Measurements from ENCODE around the gene THAP7. TPM values are rescaled to one million over a fixed set of nuclear protein-coding genes. Genes with fewer than 3 reads are reported as not detected.
A peak's percentile ranks its signal among the peaks of the same experiment; 100 is the strongest.

The THAP7 gene
- total and polyA plus RNA-seq, 8 donors: 9.0 to 54.9 (median 13.8) TPM

DNA sequence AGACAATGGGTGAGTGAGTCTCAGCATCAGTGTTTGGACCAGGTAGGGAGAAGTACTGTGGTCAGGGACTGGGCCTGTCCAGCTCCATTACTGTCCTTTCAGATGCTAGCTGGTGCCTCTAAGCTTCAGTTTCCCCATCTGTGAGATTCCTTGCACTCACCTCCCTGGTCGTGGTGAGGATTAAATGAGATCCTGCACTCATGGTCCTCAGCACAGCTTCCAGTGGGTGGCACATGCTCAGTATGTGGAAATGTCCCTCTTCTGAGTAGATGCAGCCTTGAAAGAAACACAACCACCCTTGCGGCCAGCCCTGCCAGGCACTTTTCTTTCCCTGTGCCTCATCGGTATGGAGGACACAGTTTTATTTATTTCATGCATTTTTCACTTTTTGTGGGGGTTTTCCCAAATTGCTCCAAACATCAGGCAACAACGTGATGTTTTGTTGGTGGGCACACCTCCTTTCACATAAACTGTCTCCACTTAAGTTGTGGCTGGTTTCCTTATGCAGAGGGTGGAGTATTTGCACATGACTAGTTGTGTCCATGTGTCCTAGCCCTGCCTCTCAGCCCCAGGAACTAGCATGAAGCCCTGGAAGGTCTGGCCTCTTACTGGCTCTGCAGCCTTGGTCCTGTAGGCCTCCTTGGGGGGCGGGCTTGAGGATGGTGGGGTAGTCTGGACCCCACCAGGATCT, 18.7 kb downstream of the THAP7 start:
- WGBS, 2 donors: 72 to 77% methylated on average over 5 of the region's 5 CpGs

DNA sequence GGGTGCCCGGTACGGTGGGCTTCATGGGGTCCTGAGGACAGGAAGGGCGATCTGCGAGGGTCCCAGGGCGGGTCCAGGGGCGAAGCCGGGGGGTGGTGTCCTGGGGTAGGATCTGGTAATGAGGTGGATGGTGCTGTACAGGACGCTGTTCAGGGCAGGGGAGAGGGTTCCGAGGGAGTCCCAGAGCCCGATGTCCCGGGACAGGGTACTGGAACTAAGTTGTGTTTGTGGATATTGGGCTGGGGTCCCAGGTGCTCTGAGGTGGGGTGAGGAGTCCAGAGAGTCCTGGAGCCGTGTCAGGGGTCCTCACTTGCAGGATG, 19.4 kb downstream of the THAP7 start:
- peak overlapping the region; percentile 72 to 96 (median 88) for H3K4me3 ChIP-seq
- no peaks in the 10 kb centered on the region for H3K9me3 ChIP-seq
- 1 to 2% methylated on average over 12 of the region's 12 CpGs for WGBS, 2 donors
- no peak for DNase-seq
- H3K36me3 ChIP-seq: peaks cover 0 to 8% (median 0%) of the 10 kb centered on the region in 3 donors
- no peak for FAIRE-seq
- TF ChIP-seq, protein P1, sequence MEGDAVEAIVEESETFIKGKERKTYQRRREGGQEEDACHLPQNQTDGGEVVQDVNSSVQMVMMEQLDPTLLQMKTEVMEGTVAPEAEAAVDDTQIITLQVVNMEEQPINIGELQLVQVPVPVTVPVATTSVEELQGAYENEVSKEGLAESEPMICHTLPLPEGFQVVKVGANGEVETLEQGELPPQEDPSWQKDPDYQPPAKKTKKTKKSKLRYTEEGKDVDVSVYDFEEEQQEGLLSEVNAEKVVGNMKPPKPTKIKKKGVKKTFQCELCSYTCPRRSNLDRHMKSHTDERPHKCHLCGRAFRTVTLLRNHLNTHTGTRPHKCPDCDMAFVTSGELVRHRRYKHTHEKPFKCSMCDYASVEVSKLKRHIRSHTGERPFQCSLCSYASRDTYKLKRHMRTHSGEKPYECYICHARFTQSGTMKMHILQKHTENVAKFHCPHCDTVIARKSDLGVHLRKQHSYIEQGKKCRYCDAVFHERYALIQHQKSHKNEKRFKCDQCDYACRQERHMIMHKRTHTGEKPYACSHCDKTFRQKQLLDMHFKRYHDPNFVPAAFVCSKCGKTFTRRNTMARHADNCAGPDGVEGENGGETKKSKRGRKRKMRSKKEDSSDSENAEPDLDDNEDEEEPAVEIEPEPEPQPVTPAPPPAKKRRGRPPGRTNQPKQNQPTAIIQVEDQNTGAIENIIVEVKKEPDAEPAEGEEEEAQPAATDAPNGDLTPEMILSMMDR (IDR thresholded peaks at IDR 0.05): no peak
- intact Hi-C loops (cut with DNase I): no loop called here
- ATAC-seq: peak; percentile 1 to 14 (median 11)
- no peaks in the 10 kb centered on the region for H3K27me3 ChIP-seq
- peaks cover 3 to 21% (median 4%) of the 10 kb centered on the region in 3 donors for H3K4me1 ChIP-seq
- peak overlapping the region in 2 of 4 donors; percentile 85 to 89 for H3K27ac ChIP-seq

More for the DNA sequence above, 18.7 kb downstream of the THAP7 start:
- no peak for ATAC-seq
- DNase-seq: no peak
- no peak for FAIRE-seq
- Histone ChIP-seq H3K27me3 (no peaks in the 10 kb centered on the region), H3K36me3 (peaks cover 0 to 9% (median 0%) of the 10 kb centered on the region in 3 donors), H3K27ac (no peak overlapping the region), H3K9me3 (no peaks in the 10 kb centered on the region), H3K4me1 (peaks cover 3 to 21% (median 4%) of the 10 kb centered on the region in 3 donors), H3K4me3 (peak overlapping the region in 2 of 4 donors; percentile 84 to 96)
- intact Hi-C loops (cut with DNase I): no loop called here
- TF ChIP-seq, protein P1 (IDR thresholded peaks at IDR 0.05): no peak

DNA sequence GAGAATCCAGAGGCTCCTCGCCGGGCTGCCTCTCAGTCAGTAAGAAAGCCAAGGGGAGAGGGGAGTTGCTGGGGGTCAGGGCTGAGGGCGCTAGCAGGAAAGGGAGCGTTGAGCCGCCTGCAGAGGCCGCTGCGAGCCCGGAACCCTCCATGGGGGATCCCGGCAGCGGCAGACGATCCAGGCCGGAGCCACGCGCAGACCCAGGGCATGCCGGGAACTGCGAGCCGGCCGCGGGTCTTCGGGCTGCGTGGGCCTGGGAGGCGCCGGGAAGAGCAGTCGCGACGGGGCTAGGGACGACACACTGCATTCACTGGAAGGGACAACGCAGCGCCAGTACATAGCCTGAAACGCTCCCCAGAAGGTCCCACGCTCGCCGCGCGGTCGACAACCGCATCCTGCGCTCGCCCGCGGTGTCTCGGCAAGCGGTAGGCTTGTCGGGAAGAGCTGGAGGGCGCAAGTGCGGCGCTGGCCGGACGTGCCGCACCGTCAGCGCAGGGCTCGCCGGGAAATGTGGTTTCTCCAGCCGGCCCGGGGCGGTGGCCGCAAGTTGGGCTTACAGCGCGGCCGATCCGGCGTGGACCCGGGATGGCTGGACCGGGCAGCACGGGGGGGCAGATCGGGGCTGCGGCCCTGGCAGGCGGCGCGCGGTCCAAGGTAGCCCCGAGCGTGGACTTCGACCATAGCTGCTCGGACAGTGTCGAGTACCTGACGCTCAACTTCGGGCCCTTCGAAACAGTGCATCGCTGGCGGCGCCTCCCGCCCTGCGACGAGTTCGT, 19.9 kb downstream of the THAP7 start, which contains the start of gene LZTR1:
TSS of gene LZTR1 (plus strand) at position 511 of the 776 bp plus-strand sequence. CDS start at position 586, 75 bp downstream.
- no peaks in the 10 kb centered on the region for H3K9me3 ChIP-seq
- TF ChIP-seq, protein P1 (IDR thresholded peaks at IDR 0.05): peak in 1 of 4 donors; percentile 14
- peak; percentile 73 to 93 (median 82) for DNase-seq
- peak within 1 kb of the TSS; percentile 77 to 89 (median 84) for H3K27ac ChIP-seq
- no peak for FAIRE-seq
- peak; percentile 92 to 96 (median 95) for ATAC-seq
- H3K4me3 ChIP-seq: peak within 1 kb of the TSS; percentile 72 to 96 (median 88)
- peaks cover 0 to 3% (median 0%) of the 10 kb centered on the region in 3 donors for H3K36me3 ChIP-seq
- intact Hi-C loops (cut with DNase I): no loop called here
- WGBS, 2 donors: 0 to 1% methylated on average over 82 to 87 of the region's 87 CpGs
- H3K4me1 ChIP-seq: peaks cover 3 to 21% (median 4%) of the 10 kb centered on the region in 3 donors
- H3K27me3 ChIP-seq: no peaks in the 10 kb centered on the region

DNA sequence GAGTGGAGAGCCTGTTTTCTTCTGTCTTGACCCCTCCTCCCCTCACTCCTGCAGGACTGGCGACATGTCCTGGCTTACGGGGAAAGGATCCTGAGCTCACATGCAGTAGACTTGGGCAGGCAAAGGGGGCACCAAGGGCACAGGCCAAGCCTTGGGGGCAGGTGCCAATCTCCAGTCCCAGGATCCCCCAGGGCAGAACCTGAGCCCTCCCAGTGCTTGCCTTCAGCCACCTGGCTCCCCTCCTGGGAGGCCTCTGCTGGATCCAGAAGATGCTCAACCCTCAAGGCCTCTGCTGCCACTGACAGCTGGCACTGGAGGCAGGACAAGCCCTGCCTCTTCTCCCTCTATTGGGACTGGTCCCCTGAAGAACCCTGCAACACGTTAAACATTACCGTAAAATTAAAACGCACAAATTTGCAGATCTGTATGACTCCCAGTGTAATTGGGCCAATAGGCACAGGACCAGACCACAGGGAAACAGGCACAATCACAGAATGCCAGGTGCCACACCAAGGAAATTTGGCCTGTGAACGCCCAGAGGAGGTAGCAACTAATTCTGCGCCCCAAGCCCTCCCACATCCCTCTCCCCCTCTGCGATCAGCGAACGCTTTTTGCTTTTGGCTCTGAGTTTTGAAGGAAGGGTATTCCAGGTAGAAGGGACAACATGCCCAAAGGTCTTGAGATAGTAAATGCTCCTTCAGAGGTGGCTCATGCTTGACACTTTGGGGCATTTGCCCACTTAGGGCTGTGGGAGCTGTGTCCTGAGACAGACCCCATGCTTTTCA, 20.8 kb downstream of the THAP7 start:
- no peak for FAIRE-seq
- Histone ChIP-seq H3K36me3 (no peaks in the 10 kb centered on the region), H3K4me1 (peaks cover 3 to 21% (median 4%) of the 10 kb centered on the region in 3 donors), H3K27ac (peak overlapping the region; percentile 77 to 89 (median 84)), H3K27me3 (no peaks in the 10 kb centered on the region), H3K9me3 (no peaks in the 10 kb centered on the region), H3K4me3 (peak overlapping the region; percentile 72 to 96 (median 88))
- peak in 1 of 6 donors; percentile 45 for DNase-seq
- intact Hi-C loops (cut with DNase I): no loop called here
- WGBS, 2 donors: 58 to 72% methylated on average over 10 of the region's 10 CpGs
- ATAC-seq: no peak
- TF ChIP-seq, protein P1 (IDR thresholded peaks at IDR 0.05): no peak

Data from pancreas (tissue), 10 donors.